K562 (cell line): ENCODE results near the gene EFHC1.

Source experiments
- CTCF ChIP-seq, 3 experiments: IDR thresholded peaks in 2 of 3; conservative IDR thresholded peaks in 1 of 3; 2 replicates each; pipeline ENCODE4 v1.5.1; 2011 to 2012; ENCODE audit warnings: low read length in 3 of 3, mild to moderate bottlenecking in 3 of 3, control low read depth in 2 of 3, improper control_type of control experiment in 1 of 3, inconsistent platforms in 1 of 3, low read depth in 1 of 3, mixed read lengths in 1 of 3, moderate library complexity in 1 of 3; ENCODE audit not compliant: insufficient read depth in 2 of 3
- SAP30 ChIP-seq: fragments of 200-600 bp; sonication (generic); IDR thresholded peaks from 2 replicates; pipeline ENCODE4 v1.6.1; 2012; ENCODE audit warnings: borderline replicate concordance, low read depth, mild to moderate bottlenecking, moderate library complexity, low read length, control low read depth, inconsistent platforms; ENCODE audit not compliant: insufficient read depth, poor library complexity, severe bottlenecking

DNA sequence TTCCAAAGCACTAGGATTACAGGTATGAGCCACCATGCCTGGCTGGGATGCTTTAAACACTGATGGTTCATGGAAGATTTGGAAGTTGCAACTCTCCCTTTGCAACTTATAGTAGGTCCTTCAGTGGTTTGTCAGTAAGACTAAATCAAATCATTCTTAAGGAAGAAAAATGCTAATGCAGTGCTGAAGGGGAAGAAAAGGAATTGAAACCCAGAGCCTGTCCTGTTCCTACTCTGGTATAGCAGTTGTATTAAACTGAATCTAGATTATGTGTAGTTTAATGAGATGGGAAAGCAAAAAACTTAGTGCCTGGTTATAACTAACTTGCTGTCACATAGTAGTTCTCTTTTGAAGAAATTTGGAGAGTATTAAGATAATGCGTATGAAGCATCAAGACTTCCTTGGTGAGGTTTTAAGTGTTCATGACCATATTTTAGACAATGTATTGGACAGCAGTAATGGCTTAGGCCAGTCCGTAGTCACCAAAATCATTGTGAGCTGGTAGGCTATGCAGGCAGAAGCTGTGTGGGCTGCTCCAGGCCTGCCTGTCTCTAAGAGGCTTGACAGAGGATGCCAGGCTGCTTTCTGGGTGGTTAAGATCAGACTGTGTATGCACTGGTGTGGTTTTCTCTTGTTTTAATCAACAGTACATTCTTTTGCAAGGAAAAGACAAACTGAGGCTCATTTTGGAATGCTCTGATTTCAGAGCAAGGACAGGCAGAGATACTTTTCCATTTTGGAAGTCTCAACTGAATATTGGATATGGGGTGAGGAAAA lies 44.2 kb upstream of the EFHC1 start:
- TF ChIP-seq CTCF (IDR thresholded peaks at IDR 0.05 in 2 of 3, conservative IDR thresholded peaks at IDR 0.05 in 1 of 3; ENCODE audit: insufficient read depth in 2 of 3, low read depth in 1 of 3, low read length in 3 of 3), result no peak
- TF ChIP-seq SAP30, result no peak
